ENCODE results near the gene CCR4.
"Not testable (repeated sequence)": the region's sequence is repeated elsewhere in the genome, so short reads cannot be mapped to it uniquely, and the experiment has no call there.

GRCh38 chr3:32965617-32966213 lies 14.3 kb downstream of the CCR4 start:
- TF ChIP-seq CTCF, POLR2AphosphoS5 (IDR thresholded peaks at IDR 0.05): not testable (repeated sequence)

All from prostate gland (tissue), 2 donors.